ENCODE data around the gene EID1. TPM values are rescaled to one million over a fixed set of nuclear protein-coding genes. Genes with fewer than 3 reads are reported as not detected.

The EID1 gene
- total RNA-seq, 1 experiment from 2014 or later: 128 TPM

GRCh38 chr15:48891232-48891765, 13.4 kb downstream of the EID1 start:
- no peaks in the 10 kb centered on the region for H3K27me3 ChIP-seq (replicated peaks; ENCODE audit: insufficient read depth, low read depth, low read length, poor library complexity)
- ChIA-PET POLR2A (ENCODE audit: low non-redundant PET) (no interaction called here), CTCF (no interaction called here)
- no peak overlapping the region for H3K4me3 ChIP-seq (ENCODE audit: low read depth, low read length, poor library complexity, severe bottlenecking)
- BruUV-seq (replicated peaks): no TSS peak
- H3K4me1 ChIP-seq (ENCODE audit: insufficient read depth, low read length, poor library complexity, severe bottlenecking): peaks cover 4% of the 10 kb centered on the region
- H3K9me3 ChIP-seq (ENCODE audit: low read depth, low read length, poor library complexity, severe bottlenecking): no peaks in the 10 kb centered on the region
- intact Hi-C loops (cut with micrococcal nuclease; ENCODE audit: unreplicated experiment): no loop called here
- no peak for DNase-seq (ENCODE audit: low spot score)
- no peaks in the 10 kb centered on the region for H3K36me3 ChIP-seq (ENCODE audit: insufficient read depth, low read length, poor library complexity, severe bottlenecking)
- TF ChIP-seq CTCF (conservative IDR thresholded peaks at IDR 0.05; ENCODE audit: low read depth, low read length) (no peak), EZH2 (IDR thresholded peaks at IDR 0.05; ENCODE audit: borderline replicate concordance, low read depth, low read length, poor library complexity, severe bottlenecking) (no peak)
- no peak overlapping the region for H3K27ac ChIP-seq (ENCODE audit: low read depth, low read length, poor library complexity, severe bottlenecking)

GRCh38 chr15:48893311-48893710, 15.4 kb downstream of the EID1 start:
- no peaks in the 10 kb centered on the region for H3K27me3 ChIP-seq (replicated peaks; ENCODE audit: insufficient read depth, low read depth, low read length, poor library complexity)
- ChIA-PET CTCF (no interaction called here), POLR2A (ENCODE audit: low non-redundant PET) (no interaction called here)
- H3K36me3 ChIP-seq (ENCODE audit: insufficient read depth, low read length, poor library complexity, severe bottlenecking): no peaks in the 10 kb centered on the region
- no peaks in the 10 kb centered on the region for H3K9me3 ChIP-seq (ENCODE audit: low read depth, low read length, poor library complexity, severe bottlenecking)
- intact Hi-C loops (cut with micrococcal nuclease; ENCODE audit: unreplicated experiment): no loop called here
- BruUV-seq (replicated peaks): no TSS peak
- H3K4me1 ChIP-seq (ENCODE audit: insufficient read depth, low read length, poor library complexity, severe bottlenecking): peaks cover 4% of the 10 kb centered on the region
- DNase-seq (ENCODE audit: low spot score): no peak
- no peak overlapping the region for H3K27ac ChIP-seq (ENCODE audit: low read depth, low read length, poor library complexity, severe bottlenecking)
- TF ChIP-seq CTCF (conservative IDR thresholded peaks at IDR 0.05; ENCODE audit: low read depth, low read length) (no peak), EZH2 (IDR thresholded peaks at IDR 0.05; ENCODE audit: borderline replicate concordance, low read depth, low read length, poor library complexity, severe bottlenecking) (no peak)
- no peak overlapping the region for H3K4me3 ChIP-seq (ENCODE audit: low read depth, low read length, poor library complexity, severe bottlenecking)

- ChIA-PET POLR2A (ENCODE audit: low non-redundant PET) (no interaction called here), CTCF (no interaction called here)
- Histone ChIP-seq H3K27me3 (replicated peaks; ENCODE audit: insufficient read depth, low read depth, low read length, poor library complexity) (no peaks in the 10 kb centered on the region), H3K4me3 (ENCODE audit: low read depth, low read length, poor library complexity, severe bottlenecking) (no peak overlapping the region), H3K9me3 (ENCODE audit: low read depth, low read length, poor library complexity, severe bottlenecking) (no peaks in the 10 kb centered on the region), H3K4me1 (ENCODE audit: insufficient read depth, low read length, poor library complexity, severe bottlenecking) (peaks cover 4% of the 10 kb centered on the region), H3K27ac (ENCODE audit: low read depth, low read length, poor library complexity, severe bottlenecking) (no peak overlapping the region), H3K36me3 (ENCODE audit: insufficient read depth, low read length, poor library complexity, severe bottlenecking) (no peaks in the 10 kb centered on the region)
- TF ChIP-seq EZH2 (IDR thresholded peaks at IDR 0.05; ENCODE audit: borderline replicate concordance, low read depth, low read length, poor library complexity, severe bottlenecking) (no peak), CTCF (conservative IDR thresholded peaks at IDR 0.05; ENCODE audit: low read depth, low read length) (no peak)
- BruUV-seq (replicated peaks): no TSS peak
- intact Hi-C loops (cut with micrococcal nuclease; ENCODE audit: unreplicated experiment): no loop called here
- DNase-seq (ENCODE audit: low spot score): no peak
Observed at GRCh38 chr15:48896869-48897814, 19.2 kb downstream of the EID1 start.

Data from A673 (cell line).